Fibroblast of mammary gland (primary cell): Measurements from ENCODE around the gene RBM26.

Experiments
- DNase-seq: peaks from one replicate; pipeline ENCODE4 v3.0.0-alpha.2; 2010; ENCODE audit warnings: low read depth
- H3K4me3 ChIP-seq: 2 replicates; pipeline ENCODE4 v1.5.1; 2011; ENCODE audit warnings: low read depth, mild to moderate bottlenecking, low read length, moderate library complexity; ENCODE audit not compliant: control insufficient read depth
- CTCF ChIP-seq: conservative IDR thresholded peaks from 2 replicates; pipeline ENCODE4 v1.5.1; 2011; ENCODE audit warnings: low read depth, low read length, inconsistent platforms; ENCODE audit not compliant: control insufficient read depth, insufficient read depth

The RBM26 gene

GRCh38 chr13:79427883-79428282 lies 21.8 kb upstream of the RBM26 start:
- no peak for TF ChIP-seq CTCF
- H3K4me3 ChIP-seq = no peak overlapping the region
- no peak for DNase-seq

- DNase-seq = no peak
- TF ChIP-seq CTCF = no peak
- H3K4me3 ChIP-seq = no peak overlapping the region
Observed at GRCh38 chr13:79427265-79427664, 21.2 kb upstream of the RBM26 start.

GRCh38 chr13:79423801-79424642 lies 18.0 kb upstream of the RBM26 start:
- TF ChIP-seq CTCF = peak; percentile 62
- DNase-seq = peak; percentile 65
- H3K4me3 ChIP-seq = no peak overlapping the region

- no peak overlapping the region for H3K4me3 ChIP-seq
- no peak for DNase-seq
- TF ChIP-seq CTCF = no peak
Observed at GRCh38 chr13:79423340-79423739, 17.3 kb upstream of the RBM26 start.

GRCh38 chr13:79419365-79419764 lies 13.3 kb upstream of the RBM26 start:
- TF ChIP-seq CTCF = no peak
- no peak overlapping the region for H3K4me3 ChIP-seq
- no peak for DNase-seq

- H3K4me3 ChIP-seq = no peak overlapping the region
- TF ChIP-seq CTCF = no peak
- DNase-seq = no peak
Observed at GRCh38 chr13:79417741-79418140, 11.7 kb upstream of the RBM26 start.

GRCh38 chr13:79413521-79413920 lies 7.5 kb upstream of the RBM26 start:
- DNase-seq = no peak
- H3K4me3 ChIP-seq = no peak overlapping the region
- no peak for TF ChIP-seq CTCF
